Activated T-helper 1 cell treated with anti-CD3 and anti-CD28 coated beads, Interleukin-12 subunit alpha, Interleukin-12 subunit beta, Interleukin-2, Interleukin-4 antibody, amounts not matched to agents 30 ng/mL and 10 ng/mL and 1 ng/mL, durations not matched to agents 14 hours and 24 hours and 36 hours (primary cell): ENCODE data around the gene ZNF148. TPM values are rescaled to one million over a fixed set of nuclear protein-coding genes. Genes with fewer than 3 reads are reported as not detected.

Experiments
- DNase-seq: peaks from one replicate; pipeline ENCODE4 v3.0.0; 2021; ENCODE audit warnings: low spot score
- H3K27ac Mint-ChIP-seq: one replicate; pipeline ENCODE4 v1.8.0; 2021; ENCODE audit warnings: mild to moderate bottlenecking, mixed read lengths
- H3K27me3 Mint-ChIP-seq: one replicate; pipeline ENCODE4 v1.8.0; 2022; ENCODE audit warnings: mild to moderate bottlenecking, moderate library complexity, mixed read lengths; ENCODE audit not compliant: insufficient read depth
- H3K36me3 Mint-ChIP-seq: one replicate; pipeline ENCODE4 v1.8.0; 2021; ENCODE audit warnings: low read depth, mixed read lengths
- H3K4me1 Mint-ChIP-seq: one replicate; pipeline ENCODE4 v1.8.0; 2021; ENCODE audit warnings: low read depth, mixed read lengths
- H3K4me3 Mint-ChIP-seq: one replicate; pipeline ENCODE4 v1.8.0; 2021; ENCODE audit warnings: mild to moderate bottlenecking, moderate library complexity, mixed read lengths
- H3K9me3 Mint-ChIP-seq: one replicate; pipeline ENCODE4 v1.8.0; 2021; ENCODE audit warnings: mixed read lengths
- intact Hi-C: fragments of 100-400 bp; cut with micrococcal nuclease; formaldehyde crosslinking; loops from one replicate; pipeline ENCODE4 v1.15.1; 2024
- total RNA-seq: library from RNA; stranded (reverse); gene quantifications from 2 replicates; pipeline ENCODE4 v1.2.3, GENCODE V29; 2022

The ZNF148 gene
- total RNA-seq, 1 donor from 2014 or later = 34.7 TPM

DNA sequence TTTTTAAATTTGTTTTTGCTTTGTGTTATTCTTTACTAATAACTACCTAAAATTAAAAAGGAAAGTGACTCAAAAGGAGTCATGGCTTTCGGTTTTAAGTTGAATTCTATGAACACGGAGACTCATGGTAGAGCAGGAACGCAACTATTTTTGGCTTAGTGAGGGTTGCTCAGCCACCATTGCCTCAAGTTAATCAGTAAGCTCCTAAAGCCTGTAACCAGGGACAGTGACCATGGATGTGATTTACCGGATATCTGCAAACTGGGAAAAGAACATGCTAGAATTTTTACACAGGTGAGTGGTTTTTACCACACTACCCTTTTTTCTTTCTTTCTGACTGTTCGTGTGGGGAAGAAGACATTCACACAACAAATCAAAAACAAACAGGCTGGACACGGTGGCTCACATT is 174.4 kb downstream of the ZNF148 start:
- Mint-ChIP-seq H3K27ac (no peak overlapping the region), H3K27me3 (peaks cover 34% of the 10 kb centered on the region)
- intact Hi-C loops = loop anchor here (5.0 to 10.0 kb wide), 2 partner anchors 148 to 436 kb away; no protein-coding TSS in a partner anchor

DNA sequence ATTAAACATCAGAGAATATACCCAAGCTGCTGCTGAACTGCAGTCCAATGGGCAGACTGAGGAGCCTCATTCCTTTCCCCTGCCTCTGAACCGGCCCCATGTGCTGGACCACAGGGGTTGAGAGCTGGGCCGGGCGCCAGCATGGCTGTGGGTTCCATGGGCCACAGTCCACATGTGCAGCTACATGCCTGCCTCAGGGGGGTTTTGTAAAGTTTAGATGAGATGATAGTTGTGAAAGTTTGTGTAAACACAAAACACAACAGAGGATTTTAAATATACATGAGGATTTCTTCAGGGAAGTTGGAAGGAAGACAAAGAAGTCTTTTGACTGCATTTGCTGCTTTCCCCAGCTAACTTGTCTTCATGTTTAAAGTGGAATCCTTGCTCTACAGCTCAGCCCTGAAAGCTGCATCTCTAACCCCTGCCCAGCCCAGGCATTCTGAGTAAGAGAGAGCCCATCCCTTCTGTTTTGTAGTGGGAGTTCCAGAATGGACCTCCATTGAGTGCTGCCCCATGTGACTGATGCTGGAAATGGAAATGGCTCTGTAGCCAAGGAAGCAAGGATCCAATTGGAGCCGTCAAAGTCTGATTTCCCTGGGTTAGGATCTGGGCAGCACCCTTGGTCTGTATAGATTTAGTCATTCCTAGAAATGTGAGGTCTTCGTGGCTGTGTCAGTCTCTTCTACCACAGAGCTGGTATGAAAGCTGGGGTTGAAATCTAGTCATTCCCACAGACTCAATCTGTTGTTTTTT is 180.1 kb downstream of the ZNF148 start:
- Mint-ChIP-seq H3K27ac (no peak overlapping the region), H3K27me3 (peaks cover 46% of the 10 kb centered on the region), H3K4me1 (peaks cover 7% of the 10 kb centered on the region), H3K4me3 (no peak overlapping the region), H3K36me3 (no peaks in the 10 kb centered on the region), H3K9me3 (no peaks in the 10 kb centered on the region)
- DNase-seq = no peak
- intact Hi-C loops = loop anchor here (1.0 kb wide), 1 partner anchor 54 kb away; no protein-coding TSS in a partner anchor

More for the DNA sequence above, 174.4 kb downstream of the ZNF148 start:
- Mint-ChIP-seq H3K4me1 (no peaks in the 10 kb centered on the region), H3K9me3 (no peaks in the 10 kb centered on the region), H3K36me3 (no peaks in the 10 kb centered on the region), H3K4me3 (no peak overlapping the region)
- no peak for DNase-seq

DNA sequence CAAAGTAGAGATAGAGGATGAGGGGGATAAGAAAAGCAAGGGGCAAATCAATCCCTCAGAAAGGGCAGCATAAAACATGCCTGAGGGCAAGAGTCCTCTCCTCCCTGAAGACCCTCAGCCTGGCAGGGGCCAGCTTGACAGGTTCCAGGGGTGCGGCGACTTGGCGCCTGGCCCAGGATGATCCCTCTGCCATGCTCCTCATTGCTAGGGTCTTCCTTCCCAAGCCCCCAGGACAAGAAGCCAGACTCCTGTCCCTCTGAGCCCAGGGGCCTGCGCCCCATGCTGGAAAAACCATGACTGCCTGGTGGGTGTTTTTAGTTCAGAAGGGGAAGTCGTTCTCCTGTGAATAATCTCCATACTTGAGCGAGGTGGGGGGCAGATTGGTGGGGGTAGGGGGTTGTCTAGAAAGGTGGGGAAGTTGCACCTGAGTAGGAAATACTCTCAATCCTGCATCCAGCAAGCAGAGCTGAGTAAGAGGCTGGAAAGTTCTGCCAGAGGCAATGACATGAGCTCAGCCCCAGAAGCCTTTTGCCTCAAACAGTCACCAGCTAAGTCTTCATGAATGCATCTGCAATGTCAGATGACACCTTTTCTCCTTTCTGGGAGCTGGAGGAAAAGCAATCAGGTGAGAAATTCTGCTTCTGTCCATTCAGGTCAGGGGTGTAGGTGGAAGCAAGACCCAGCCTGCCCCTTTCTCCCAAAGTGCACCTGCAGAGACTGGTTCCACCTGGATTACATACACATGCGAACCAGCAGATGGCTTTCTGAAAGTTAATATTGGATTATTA is 180.9 kb downstream of the ZNF148 start:
- Mint-ChIP-seq H3K27me3 (peaks cover 44% of the 10 kb centered on the region), H3K4me3 (no peak overlapping the region), H3K36me3 (no peaks in the 10 kb centered on the region), H3K27ac (no peak overlapping the region), H3K9me3 (no peaks in the 10 kb centered on the region), H3K4me1 (peaks cover 7% of the 10 kb centered on the region)
- intact Hi-C loops = no loop called here
- DNase-seq = no peak

DNA sequence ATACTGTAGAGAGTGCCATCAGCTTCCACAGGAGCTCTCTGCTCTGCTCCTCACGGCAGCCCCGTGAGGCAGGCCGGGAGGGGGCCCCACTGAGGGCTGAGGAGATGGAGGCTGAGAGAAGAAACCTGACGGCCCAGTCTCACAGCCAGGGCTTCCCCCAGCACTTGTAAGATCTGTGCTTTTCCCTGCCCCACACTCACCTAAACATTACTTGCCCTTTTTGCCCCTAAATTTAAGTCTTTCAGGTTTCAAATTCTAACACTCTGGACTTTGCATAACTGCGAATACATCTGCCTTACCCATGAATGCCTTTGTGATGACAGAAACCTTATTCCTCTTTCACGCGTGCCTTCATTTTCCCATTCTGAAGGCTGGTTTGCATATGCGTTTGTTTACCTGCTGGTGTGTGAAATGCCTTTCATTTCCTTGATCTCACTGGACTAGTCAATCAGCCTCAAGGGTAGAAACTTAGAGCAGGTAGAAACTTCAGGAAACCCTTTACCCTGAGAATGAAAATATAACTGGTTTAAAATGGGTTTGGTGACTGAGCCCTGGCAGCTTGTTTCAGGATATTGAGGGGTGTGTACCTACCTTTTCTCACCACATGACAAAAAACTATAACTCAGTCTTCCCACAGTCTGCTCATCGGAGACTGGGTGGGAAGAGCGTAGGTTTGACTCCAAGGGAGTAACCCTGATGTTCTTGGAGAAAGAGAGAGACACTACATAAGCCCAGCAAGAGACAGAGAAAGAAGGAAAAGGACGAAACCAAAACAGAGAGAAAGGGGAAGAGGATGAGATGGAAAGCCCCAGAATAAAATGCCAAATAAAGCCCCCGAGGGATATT is 182.7 kb downstream of the ZNF148 start:
- Mint-ChIP-seq H3K27ac (no peak overlapping the region), H3K9me3 (no peaks in the 10 kb centered on the region), H3K4me3 (no peak overlapping the region), H3K4me1 (peaks cover 7% of the 10 kb centered on the region), H3K36me3 (no peaks in the 10 kb centered on the region), H3K27me3 (peaks cover 38% of the 10 kb centered on the region)
- intact Hi-C loops = no loop called here
- DNase-seq = no peak

DNA sequence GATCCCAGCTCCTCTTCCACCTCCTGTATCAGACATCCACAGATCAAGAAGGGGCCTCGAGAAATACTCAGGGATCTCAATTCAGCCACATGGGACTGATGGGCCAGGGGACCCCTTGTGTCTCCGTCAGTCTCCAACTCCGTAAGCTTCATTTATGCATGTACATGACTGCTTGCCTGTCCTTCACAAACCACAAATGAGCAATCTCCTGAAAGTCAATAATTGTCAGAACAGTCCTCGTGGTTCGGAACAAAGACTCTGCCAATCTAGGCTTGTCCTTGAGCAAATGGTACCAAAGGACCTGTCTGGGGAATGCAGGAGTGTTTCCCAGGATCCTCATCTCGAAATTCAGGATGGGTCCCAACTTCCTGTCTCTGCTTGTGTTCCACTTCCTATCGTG is 183.4 kb downstream of the ZNF148 start:
- no peak overlapping the region for H3K27ac Mint-ChIP-seq
- H3K27me3 Mint-ChIP-seq = peaks cover 33% of the 10 kb centered on the region
- H3K9me3 Mint-ChIP-seq = no peaks in the 10 kb centered on the region
- H3K36me3 Mint-ChIP-seq = no peaks in the 10 kb centered on the region
- no peak for DNase-seq
- intact Hi-C loops = no loop called here
- peaks cover 7% of the 10 kb centered on the region for H3K4me1 Mint-ChIP-seq
- no peak overlapping the region for H3K4me3 Mint-ChIP-seq

DNA sequence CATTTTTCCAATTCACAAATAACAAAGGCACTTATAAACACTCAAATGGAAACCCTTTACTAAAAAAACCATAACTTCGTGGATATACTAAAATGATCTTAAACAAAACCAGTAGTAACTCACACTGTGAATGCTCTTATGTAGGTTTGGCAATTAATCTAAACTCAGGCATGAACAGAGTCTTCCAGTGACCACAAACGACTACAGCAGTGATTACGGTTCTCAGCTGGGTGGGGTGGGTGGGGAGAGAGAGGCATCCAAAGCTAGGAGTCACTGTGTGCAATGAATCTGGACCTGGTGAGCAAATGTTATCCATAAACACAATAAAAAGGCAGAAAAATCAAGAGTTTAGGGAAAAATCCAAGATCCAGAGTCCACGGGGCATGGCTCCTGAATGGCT is 183.9 kb downstream of the ZNF148 start:
- DNase-seq = no peak
- no peaks in the 10 kb centered on the region for H3K9me3 Mint-ChIP-seq
- intact Hi-C loops = no loop called here
- peaks cover 31% of the 10 kb centered on the region for H3K27me3 Mint-ChIP-seq
- H3K4me3 Mint-ChIP-seq = no peak overlapping the region
- no peak overlapping the region for H3K27ac Mint-ChIP-seq
- H3K36me3 Mint-ChIP-seq = no peaks in the 10 kb centered on the region
- H3K4me1 Mint-ChIP-seq = peaks cover 7% of the 10 kb centered on the region

DNA sequence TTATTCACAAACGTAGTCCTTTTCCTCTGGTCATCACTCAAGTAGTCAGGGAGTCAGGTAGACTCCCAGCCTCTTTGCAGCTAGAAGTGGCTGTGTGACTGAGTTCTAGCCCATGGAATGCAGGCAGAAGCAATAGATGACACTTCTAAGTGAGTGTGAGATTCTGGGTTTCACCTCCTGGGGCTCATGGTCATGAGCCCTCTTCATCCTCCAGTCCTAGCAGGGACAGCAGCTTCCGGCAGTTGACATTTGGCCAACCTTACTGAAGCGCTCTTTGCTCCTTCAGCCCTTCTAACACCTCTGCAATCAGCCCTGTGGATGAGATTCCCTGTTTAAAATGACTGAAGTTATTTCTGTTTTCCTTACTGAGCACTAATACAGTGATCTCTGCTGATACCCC is 184.3 kb downstream of the ZNF148 start:
- H3K4me3 Mint-ChIP-seq = no peak overlapping the region
- no peaks in the 10 kb centered on the region for H3K36me3 Mint-ChIP-seq
- H3K9me3 Mint-ChIP-seq = no peaks in the 10 kb centered on the region
- peaks cover 31% of the 10 kb centered on the region for H3K27me3 Mint-ChIP-seq
- no peak for DNase-seq
- no peak overlapping the region for H3K27ac Mint-ChIP-seq
- H3K4me1 Mint-ChIP-seq = peaks cover 7% of the 10 kb centered on the region
- intact Hi-C loops = no loop called here

DNA sequence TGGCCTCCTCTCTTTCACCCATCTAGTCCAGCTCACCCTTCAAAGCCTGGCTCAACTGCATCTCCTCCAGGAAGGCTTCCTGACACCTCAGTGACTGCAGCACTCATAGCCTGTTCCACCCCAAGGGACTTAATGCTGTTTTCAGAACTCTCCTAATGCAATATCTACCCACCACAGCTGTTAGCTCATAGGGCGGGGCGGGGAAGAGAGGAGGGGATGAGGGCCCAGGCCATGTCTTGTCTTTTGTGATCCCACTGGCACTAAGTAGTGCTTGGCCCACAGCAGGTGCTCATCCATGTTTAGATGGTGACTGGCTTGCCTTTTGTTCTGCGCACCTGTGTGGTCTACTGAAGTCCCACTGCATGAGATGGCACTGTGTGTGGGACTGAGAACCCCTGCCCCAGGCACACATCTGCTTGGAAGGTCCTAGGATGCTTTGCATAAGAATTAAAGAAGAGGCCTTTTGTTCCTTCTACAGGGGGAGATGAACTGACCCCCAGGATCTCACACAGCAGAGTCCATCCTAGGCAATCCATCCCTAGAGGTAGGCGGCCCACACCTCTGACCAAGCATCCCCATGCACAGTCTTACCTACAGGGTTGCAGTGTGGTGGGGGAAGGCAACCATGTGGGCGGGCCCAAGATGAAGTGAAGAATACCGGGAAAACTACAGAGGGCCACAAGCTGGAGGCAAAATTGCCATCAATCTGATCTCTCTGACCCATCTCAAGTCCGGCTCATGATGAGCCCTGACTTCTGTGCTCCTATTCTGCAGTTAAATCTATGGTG is 185.6 kb downstream of the ZNF148 start:
- Mint-ChIP-seq H3K9me3 (no peaks in the 10 kb centered on the region), H3K4me3 (no peak overlapping the region), H3K27me3 (peaks cover 35% of the 10 kb centered on the region), H3K36me3 (no peaks in the 10 kb centered on the region), H3K27ac (no peak overlapping the region), H3K4me1 (no peaks in the 10 kb centered on the region)
- no peak for DNase-seq
- intact Hi-C loops = no loop called here

DNA sequence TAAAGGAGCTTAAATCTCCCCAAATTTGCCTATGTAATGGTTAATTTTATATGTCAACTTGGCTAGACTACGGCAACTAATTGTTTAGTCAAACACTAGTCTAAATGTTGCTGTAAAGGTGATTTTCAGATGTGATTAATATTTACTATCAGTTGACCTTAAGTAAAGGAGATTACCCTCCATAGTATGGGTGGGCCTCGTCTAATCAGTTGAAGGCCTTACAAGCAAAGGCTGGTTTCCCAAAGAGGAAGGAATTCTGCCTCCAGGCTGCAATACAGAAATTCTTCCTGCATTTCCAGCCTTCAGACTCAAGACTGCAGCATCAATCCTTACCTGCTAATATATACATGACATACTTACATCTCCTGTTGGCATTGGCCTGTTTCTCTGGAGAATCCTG is 186.2 kb downstream of the ZNF148 start:
- Mint-ChIP-seq H3K27ac (no peak overlapping the region), H3K36me3 (no peaks in the 10 kb centered on the region), H3K9me3 (no peaks in the 10 kb centered on the region), H3K4me3 (no peak overlapping the region), H3K4me1 (no peaks in the 10 kb centered on the region), H3K27me3 (peaks cover 34% of the 10 kb centered on the region)
- intact Hi-C loops = no loop called here
- DNase-seq = no peak

DNA sequence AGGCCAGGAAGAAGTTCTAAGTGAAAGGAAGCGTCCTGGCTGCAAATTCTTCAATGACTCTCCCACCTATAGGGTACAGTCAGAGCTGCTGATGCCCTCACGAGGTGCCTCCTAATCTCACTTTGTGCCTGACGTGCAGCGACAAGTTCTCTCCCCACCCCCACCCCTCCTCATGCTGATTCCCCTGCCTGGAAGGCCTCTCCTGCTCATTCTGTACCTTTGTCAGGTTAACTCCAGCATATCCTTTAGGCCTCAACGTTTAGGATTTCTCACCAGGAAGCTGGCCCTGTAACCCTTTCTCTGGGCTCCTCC is 187.6 kb downstream of the ZNF148 start:
- H3K9me3 Mint-ChIP-seq = no peaks in the 10 kb centered on the region
- peaks cover 21% of the 10 kb centered on the region for H3K27me3 Mint-ChIP-seq
- H3K4me3 Mint-ChIP-seq = no peak overlapping the region
- intact Hi-C loops = no loop called here
- H3K27ac Mint-ChIP-seq = no peak overlapping the region
- no peaks in the 10 kb centered on the region for H3K4me1 Mint-ChIP-seq
- H3K36me3 Mint-ChIP-seq = no peaks in the 10 kb centered on the region
- no peak for DNase-seq

DNA sequence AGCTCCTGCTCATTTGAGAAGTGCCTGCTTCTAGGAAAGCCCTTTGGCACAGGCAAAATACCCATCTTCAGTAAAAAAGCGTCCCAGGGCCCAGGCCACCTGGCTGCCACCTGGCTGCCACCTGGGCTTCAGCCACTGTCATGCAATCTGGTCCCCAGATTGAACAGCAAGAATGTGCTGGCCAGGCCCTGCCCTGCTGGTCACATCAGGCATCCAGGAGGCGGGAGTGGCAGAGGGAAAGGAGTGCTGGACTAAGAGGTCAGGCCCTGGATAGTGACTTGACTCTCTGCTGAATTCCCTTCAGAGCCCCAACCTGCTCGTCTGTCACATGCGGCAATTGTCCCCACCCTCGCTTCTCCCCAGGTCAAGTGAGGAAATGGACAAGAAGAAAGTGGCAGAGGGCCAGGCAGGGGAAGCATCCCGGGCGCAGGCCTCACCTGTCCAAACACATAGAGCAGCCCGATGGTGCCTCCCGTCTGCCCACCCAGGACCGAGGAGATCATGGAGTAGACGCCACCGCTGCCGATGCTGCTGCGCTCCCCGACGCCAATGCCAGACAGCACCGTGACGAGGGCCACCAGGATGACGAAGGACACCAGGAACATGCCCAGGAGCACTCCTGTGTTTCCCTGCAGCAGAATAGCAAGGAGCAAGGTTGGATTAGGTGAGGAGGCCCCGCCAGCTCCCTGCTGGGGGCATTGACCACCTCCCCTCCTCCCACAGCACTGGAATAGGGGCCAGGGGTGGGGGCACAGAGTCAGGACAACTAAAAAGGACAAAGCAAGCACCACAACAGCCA is 188.1 kb downstream of the ZNF148 start:
- Mint-ChIP-seq H3K9me3 (no peaks in the 10 kb centered on the region), H3K4me3 (no peak overlapping the region)
- intact Hi-C loops = no loop called here

More for the DNA sequence above, 188.1 kb downstream of the ZNF148 start:
- Mint-ChIP-seq H3K4me1 (no peaks in the 10 kb centered on the region), H3K27ac (no peak overlapping the region), H3K36me3 (no peaks in the 10 kb centered on the region), H3K27me3 (peaks cover 21% of the 10 kb centered on the region)
- DNase-seq = no peak
